ENCODE data around the gene IGF2BP2.

DNA sequence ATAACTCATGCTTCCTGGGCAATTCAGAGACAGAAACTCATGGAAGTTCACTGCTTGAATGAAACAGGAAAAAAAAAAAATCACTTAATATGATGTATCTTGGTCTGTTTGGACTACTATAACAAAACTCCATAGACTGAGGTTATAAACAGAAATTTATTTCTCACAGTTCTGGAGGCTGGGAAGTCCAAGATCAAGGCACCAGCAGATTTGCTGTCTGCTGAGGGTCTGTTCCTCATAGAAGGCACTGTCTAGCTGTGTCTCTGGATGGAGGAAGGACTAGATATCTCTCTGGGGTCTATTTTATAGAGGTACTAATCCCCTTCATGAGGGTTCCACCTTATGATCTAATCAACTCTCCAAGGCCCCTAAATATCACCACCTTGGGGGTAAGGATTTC is 119.3 kb downstream of the IGF2BP2 start:
- TF ChIP-seq CTCF (conservative IDR thresholded peaks at IDR 0.05 in 1 of 2, IDR thresholded peaks at IDR 0.05 in 1 of 2; ENCODE audit: extremely low read depth in 1 of 2, insufficient read depth in 1 of 2, low read depth in 1 of 2, low read length in 2 of 2) (no peak), EZH2 (IDR thresholded peaks at IDR 0.05; ENCODE audit: borderline replicate concordance, low read length) (no peak)

All from mammary epithelial cell (primary cell).